Measurements from ENCODE around the gene RFLNA. TPM values are rescaled to one million over a fixed set of nuclear protein-coding genes. Genes with fewer than 3 reads are reported as not detected.
A peak's percentile ranks its signal among the peaks of the same experiment; 100 is the strongest.

RFLNA gene
- total RNA-seq, 1 donor from 2014 or later = 1.4 TPM

GRCh38 chr12:124295431-124296058, 652 bp downstream of the RFLNA start:
- Histone ChIP-seq H3K36me3 (no peaks in the 10 kb centered on the region), H4K20me1 (ENCODE audit: low read depth) (no peaks in the 10 kb centered on the region), H3K4me1 (peaks cover 33% of the 10 kb centered on the region), H3K27me3 (peaks cover 37% of the 10 kb centered on the region), H3F3A (ENCODE audit: low read depth) (peaks cover 16% of the 10 kb centered on the region), H2AFZ (replicated peaks) (peak overlapping the region; percentile 89), H3K9ac (no peak overlapping the region), H3K27ac (no peak overlapping the region), H3K79me2 (ENCODE audit: low read depth) (no peaks in the 10 kb centered on the region), H3K4me2 (peak overlapping the region; percentile 90), H3K9me3 (ENCODE audit: low read depth) (no peaks in the 10 kb centered on the region), H3K4me3 (peak overlapping the region; percentile 58)
- no peaks in the 10 kb centered on the region for H3K36me3 Mint-ChIP-seq
- no peak overlapping the region for H3K27ac Mint-ChIP-seq
- H3K27me3 Mint-ChIP-seq (ENCODE audit: insufficient read depth, low read depth) = peaks cover 41% of the 10 kb centered on the region
- peaks cover 42% of the 10 kb centered on the region for H3K4me1 Mint-ChIP-seq
- H3K4me3 Mint-ChIP-seq = peak overlapping the region; percentile 88
- peak; percentile 37 for TF ChIP-seq EZH2 (IDR thresholded peaks at IDR 0.05)
- TF ChIP-seq EZH2phosphoT487 (IDR thresholded peaks at IDR 0.05) = peak; percentile 37
- no peak for TF ChIP-seq CTCF (IDR thresholded peaks at IDR 0.05)
- peaks cover 2% of the 10 kb centered on the region for H3K9me3 Mint-ChIP-seq
- DNase-seq (ENCODE audit: low spot score) = peak; percentile 44

GRCh38 chr12:124296295-124296915, 1.5 kb downstream of the RFLNA start:
- H3F3A ChIP-seq (ENCODE audit: low read depth) = peaks cover 14% of the 10 kb centered on the region
- no peaks in the 10 kb centered on the region for H3K79me2 ChIP-seq (ENCODE audit: low read depth)
- H3K27ac ChIP-seq = no peak overlapping the region
- TF ChIP-seq EZH2phosphoT487 (IDR thresholded peaks at IDR 0.05) (no peak), EZH2 (IDR thresholded peaks at IDR 0.05) (no peak), CTCF (IDR thresholded peaks at IDR 0.05) (no peak)
- peaks cover 33% of the 10 kb centered on the region for H3K4me1 ChIP-seq
- no peak overlapping the region for H3K9ac ChIP-seq
- peaks cover 2% of the 10 kb centered on the region for H3K9me3 Mint-ChIP-seq
- H3K4me3 ChIP-seq = no peak overlapping the region
- H3K27ac Mint-ChIP-seq = no peak overlapping the region
- H3K4me1 Mint-ChIP-seq = peaks cover 39% of the 10 kb centered on the region
- H3K27me3 Mint-ChIP-seq (ENCODE audit: insufficient read depth, low read depth) = peaks cover 44% of the 10 kb centered on the region
- DNase-seq (ENCODE audit: low spot score) = no peak
- H2AFZ ChIP-seq (replicated peaks) = no peak overlapping the region
- H3K4me3 Mint-ChIP-seq = peak overlapping the region; percentile 88
- H3K4me2 ChIP-seq = peak overlapping the region; percentile 90
- H3K36me3 ChIP-seq = no peaks in the 10 kb centered on the region
- no peaks in the 10 kb centered on the region for H4K20me1 ChIP-seq (ENCODE audit: low read depth)
- H3K27me3 ChIP-seq = peaks cover 37% of the 10 kb centered on the region
- H3K36me3 Mint-ChIP-seq = no peaks in the 10 kb centered on the region
- no peaks in the 10 kb centered on the region for H3K9me3 ChIP-seq (ENCODE audit: low read depth)

GRCh38 chr12:124296916-124297351, 2.0 kb downstream of the RFLNA start:
- H3K4me3 ChIP-seq = no peak overlapping the region
- H3K4me2 ChIP-seq = no peak overlapping the region
- DNase-seq (ENCODE audit: low spot score) = no peak

More at GRCh38 chr12:124296916-124297351, 2.0 kb downstream of the RFLNA start:
- Histone ChIP-seq H4K20me1 (ENCODE audit: low read depth) (no peaks in the 10 kb centered on the region), H3K27ac (no peak overlapping the region), H3K79me2 (ENCODE audit: low read depth) (no peaks in the 10 kb centered on the region), H2AFZ (replicated peaks) (no peak overlapping the region), H3F3A (ENCODE audit: low read depth) (peaks cover 14% of the 10 kb centered on the region), H3K9me3 (ENCODE audit: low read depth) (no peaks in the 10 kb centered on the region), H3K4me1 (peaks cover 29% of the 10 kb centered on the region), H3K9ac (no peak overlapping the region), H3K36me3 (no peaks in the 10 kb centered on the region), H3K27me3 (peaks cover 37% of the 10 kb centered on the region)
- H3K27ac Mint-ChIP-seq = no peak overlapping the region
- peaks cover 41% of the 10 kb centered on the region for H3K27me3 Mint-ChIP-seq (ENCODE audit: insufficient read depth, low read depth)
- TF ChIP-seq EZH2phosphoT487 (IDR thresholded peaks at IDR 0.05) (no peak), CTCF (IDR thresholded peaks at IDR 0.05) (no peak), EZH2 (IDR thresholded peaks at IDR 0.05) (no peak)
- peaks cover 34% of the 10 kb centered on the region for H3K4me1 Mint-ChIP-seq
- peak overlapping the region; percentile 72 for H3K4me3 Mint-ChIP-seq
- no peaks in the 10 kb centered on the region for H3K36me3 Mint-ChIP-seq
- H3K9me3 Mint-ChIP-seq = peaks cover 2% of the 10 kb centered on the region
